Left ventricle myocardium inferior (tissue), 1 donor: ENCODE measurements around the gene NOP10. TPM values are rescaled to one million over a fixed set of nuclear protein-coding genes. Genes with fewer than 3 reads are reported as not detected.

ENCODE experiments used
- DNase-seq: peaks from one replicate; pipeline ENCODE4 v3.0.0-alpha.2; 2020
- H3K27ac ChIP-seq: fragments of 200-600 bp; replicated peaks from 2 replicates; pipeline ENCODE4 v1.8.0; 2021
- H3K27me3 ChIP-seq: fragments of 200-600 bp; 2 replicates; pipeline ENCODE4 v1.8.0; 2021; ENCODE audit warnings: low read depth
- H3K36me3 ChIP-seq: fragments of 200-600 bp; 2 replicates; pipeline ENCODE4 v1.8.0; 2021
- H3K4me1 ChIP-seq: fragments of 200-600 bp; 2 replicates; pipeline ENCODE4 v1.8.0; 2021
- H3K4me3 ChIP-seq: fragments of 200-600 bp; 2 replicates; pipeline ENCODE4 v1.8.0; 2021; ENCODE audit warnings: mild to moderate bottlenecking, moderate library complexity
- H3K9me3 ChIP-seq: fragments of 200-600 bp; replicated peaks from 2 replicates; pipeline ENCODE4 v1.8.0; 2021
- intact Hi-C: fragments of 100-400 bp; cut with micrococcal nuclease; formaldehyde crosslinking; loops from one replicate; pipeline ENCODE4 v1.11.0; 2022
- total RNA-seq: library from RNA; stranded (reverse); fragmentation: NEBNext Ultra II Directional; extraction: Animal tissue kit (Norgen Biotek cat#: 25700); gene quantifications from one replicate; pipeline ENCODE4 v1.2.1, GENCODE V29; 2021
- TF ChIP-seq, protein P1 (sequence below): fragments of 200-600 bp; IDR thresholded peaks from 2 replicates; pipeline ENCODE4 v1.8.0; 2021; ENCODE audit warnings: antibody characterized with exemption, mild to moderate bottlenecking, borderline replicate concordance
- donor health status: DM: no; HTN: yes; CAD: no; lungs with severe emphysema.

The NOP10 gene
- total RNA-seq, 1 donor from 2014 or later = 140 TPM

DNA sequence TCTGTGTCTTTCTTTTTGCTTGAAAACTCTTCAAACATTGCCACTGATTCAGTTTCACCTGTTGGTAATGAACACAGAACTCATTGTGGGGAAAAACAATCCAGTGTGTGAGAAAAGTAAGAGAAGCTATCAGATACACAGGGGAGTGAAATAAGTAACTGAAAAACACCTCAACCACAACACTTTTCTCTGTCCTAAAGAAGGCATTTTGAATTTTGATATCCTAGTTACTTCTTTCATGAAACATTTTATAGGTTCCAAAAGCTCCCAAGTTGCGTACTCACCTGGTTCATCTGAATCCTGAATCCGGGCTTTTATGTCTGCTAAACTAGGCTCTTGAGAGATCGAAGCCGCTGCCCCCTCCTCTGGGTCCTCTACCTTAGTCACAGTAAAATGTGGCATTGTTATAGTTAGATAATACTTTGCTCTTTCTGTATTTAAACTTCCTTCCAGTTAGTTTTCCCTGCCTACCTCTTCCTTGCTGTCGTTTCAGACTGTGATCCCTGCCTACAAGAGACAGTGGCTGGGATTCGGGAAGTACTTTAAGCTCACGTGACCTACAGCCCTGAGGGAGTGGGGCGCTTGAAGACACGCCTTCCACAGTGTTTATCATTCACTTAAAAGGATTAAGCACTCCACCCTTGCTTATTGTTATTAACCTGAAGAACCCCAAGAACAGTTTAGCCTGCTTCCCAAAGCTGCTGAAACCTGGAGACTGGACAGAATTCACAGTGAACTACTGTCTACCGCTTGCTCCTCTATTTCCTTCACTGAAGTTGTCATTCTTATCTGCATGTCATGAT, 24.5 kb downstream of the NOP10 start:
- TF ChIP-seq, protein P1, sequence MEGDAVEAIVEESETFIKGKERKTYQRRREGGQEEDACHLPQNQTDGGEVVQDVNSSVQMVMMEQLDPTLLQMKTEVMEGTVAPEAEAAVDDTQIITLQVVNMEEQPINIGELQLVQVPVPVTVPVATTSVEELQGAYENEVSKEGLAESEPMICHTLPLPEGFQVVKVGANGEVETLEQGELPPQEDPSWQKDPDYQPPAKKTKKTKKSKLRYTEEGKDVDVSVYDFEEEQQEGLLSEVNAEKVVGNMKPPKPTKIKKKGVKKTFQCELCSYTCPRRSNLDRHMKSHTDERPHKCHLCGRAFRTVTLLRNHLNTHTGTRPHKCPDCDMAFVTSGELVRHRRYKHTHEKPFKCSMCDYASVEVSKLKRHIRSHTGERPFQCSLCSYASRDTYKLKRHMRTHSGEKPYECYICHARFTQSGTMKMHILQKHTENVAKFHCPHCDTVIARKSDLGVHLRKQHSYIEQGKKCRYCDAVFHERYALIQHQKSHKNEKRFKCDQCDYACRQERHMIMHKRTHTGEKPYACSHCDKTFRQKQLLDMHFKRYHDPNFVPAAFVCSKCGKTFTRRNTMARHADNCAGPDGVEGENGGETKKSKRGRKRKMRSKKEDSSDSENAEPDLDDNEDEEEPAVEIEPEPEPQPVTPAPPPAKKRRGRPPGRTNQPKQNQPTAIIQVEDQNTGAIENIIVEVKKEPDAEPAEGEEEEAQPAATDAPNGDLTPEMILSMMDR = no peak
- DNase-seq = peak; percentile 51
- H3K4me3 ChIP-seq = peak overlapping the region; percentile 68
- H3K27me3 ChIP-seq = no peaks in the 10 kb centered on the region
- H3K36me3 ChIP-seq = peaks cover 6% of the 10 kb centered on the region
- H3K9me3 ChIP-seq = no peaks in the 10 kb centered on the region
- H3K27ac ChIP-seq = peak overlapping the region; percentile 74
- peaks cover 38% of the 10 kb centered on the region for H3K4me1 ChIP-seq
- intact Hi-C loops = no loop called here

DNA sequence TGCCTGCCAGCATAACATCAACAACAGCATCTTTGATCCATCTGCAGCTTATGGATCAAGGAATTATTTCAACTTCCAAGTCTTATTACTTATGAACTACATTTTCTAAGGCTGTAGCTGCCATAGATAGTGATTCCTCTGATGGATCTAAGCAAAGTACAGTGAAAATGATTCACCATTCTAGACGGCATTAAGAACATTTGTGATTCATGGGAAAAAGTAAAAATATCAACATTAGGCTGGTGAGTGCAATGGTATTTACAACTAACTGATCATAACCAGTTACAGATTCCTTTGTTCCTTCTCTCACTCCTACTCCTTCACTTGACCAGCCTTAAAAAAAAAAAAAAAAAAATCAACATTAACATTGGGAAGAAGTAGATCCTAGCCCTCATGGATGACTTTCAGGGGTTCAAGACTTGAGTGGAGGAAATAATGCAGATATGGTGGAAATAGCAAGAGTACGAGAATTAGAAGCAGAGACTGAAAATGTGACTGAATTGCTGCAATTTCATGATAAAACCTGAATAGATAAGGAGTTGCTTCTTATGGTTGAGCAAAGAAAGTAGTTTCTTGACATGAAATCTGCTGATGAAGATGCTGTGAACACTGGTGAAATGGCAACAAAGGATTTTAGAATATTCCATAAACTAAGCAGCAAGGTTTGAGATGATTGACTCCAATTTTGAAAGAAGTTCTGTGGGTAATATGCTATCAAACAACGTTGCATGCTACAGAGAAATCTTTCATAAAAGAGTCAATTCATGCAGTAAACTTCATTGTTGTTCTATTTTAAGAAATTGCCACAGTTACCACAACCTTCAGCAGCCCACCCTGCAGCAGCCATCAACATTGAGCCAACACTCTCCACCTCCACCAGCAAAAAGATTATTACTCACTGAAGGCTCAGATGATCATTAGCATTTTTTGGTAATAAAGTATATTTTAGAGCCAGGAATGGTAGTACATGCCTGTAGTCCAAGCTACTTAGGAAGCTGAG, 28.1 kb downstream of the NOP10 start:
- no peak overlapping the region for H3K4me3 ChIP-seq
- H3K27ac ChIP-seq = no peak overlapping the region
- no peaks in the 10 kb centered on the region for H3K27me3 ChIP-seq
- H3K4me1 ChIP-seq = peaks cover 38% of the 10 kb centered on the region
- no peaks in the 10 kb centered on the region for H3K9me3 ChIP-seq
- H3K36me3 ChIP-seq = peaks cover 9% of the 10 kb centered on the region
- TF ChIP-seq, protein P1 = no peak
- DNase-seq = no peak
- intact Hi-C loops = no loop called here

DNA sequence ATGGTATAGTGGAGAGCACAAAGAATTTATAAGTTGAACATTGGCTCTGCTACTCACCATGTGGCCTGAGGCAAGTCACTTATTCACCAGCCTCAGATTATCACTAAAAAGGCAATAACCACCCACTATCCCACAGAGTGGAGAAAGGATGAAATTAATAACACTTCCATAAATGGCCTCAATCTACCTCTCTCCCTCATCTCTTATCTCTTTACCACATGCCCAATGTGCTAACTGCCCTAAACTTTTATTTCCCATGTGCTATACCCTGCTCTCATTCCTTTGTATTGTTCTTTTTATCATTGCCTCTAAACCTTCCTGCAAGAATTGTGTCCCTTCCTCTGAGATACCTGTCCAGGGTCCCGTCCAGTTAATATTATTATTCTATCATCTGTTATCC, 31.4 kb downstream of the NOP10 start:
- H3K27ac ChIP-seq = no peak overlapping the region
- DNase-seq = no peak
- intact Hi-C loops = no loop called here
- H3K27me3 ChIP-seq = no peaks in the 10 kb centered on the region
- peaks cover 10% of the 10 kb centered on the region for H3K4me1 ChIP-seq
- H3K9me3 ChIP-seq = no peaks in the 10 kb centered on the region
- H3K36me3 ChIP-seq = peaks cover 12% of the 10 kb centered on the region
- no peak overlapping the region for H3K4me3 ChIP-seq
- TF ChIP-seq, protein P1 = no peak

DNA sequence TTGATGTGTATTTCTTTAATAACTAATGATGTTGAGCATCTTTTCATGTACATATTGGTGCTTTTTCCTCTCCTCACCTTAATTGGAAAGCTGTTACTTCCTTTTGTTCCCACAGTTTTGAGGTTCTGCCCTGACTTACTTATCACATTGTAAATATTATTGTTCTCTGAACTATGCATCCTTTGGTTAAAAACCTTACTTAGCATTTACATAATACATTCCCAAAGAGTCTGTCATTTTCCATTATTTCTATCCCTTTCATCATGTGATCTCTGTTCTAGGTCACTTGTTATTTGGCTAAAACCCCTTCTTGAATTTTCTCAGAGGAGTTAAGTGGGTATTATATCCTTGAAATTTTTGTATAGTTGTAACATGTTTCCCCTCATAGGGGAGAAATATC, 38.3 kb downstream of the NOP10 start:
- H3K36me3 ChIP-seq = peaks cover 3% of the 10 kb centered on the region
- DNase-seq = no peak
- TF ChIP-seq, protein P1 = no peak
- H3K27ac ChIP-seq = no peak overlapping the region
- no peak overlapping the region for H3K4me3 ChIP-seq
- intact Hi-C loops = loop anchor here (10.0 kb wide), 1 partner anchor 70 kb away; no protein-coding TSS in a partner anchor
- H3K4me1 ChIP-seq = peaks cover 8% of the 10 kb centered on the region
- H3K9me3 ChIP-seq = no peaks in the 10 kb centered on the region
- no peaks in the 10 kb centered on the region for H3K27me3 ChIP-seq

DNA sequence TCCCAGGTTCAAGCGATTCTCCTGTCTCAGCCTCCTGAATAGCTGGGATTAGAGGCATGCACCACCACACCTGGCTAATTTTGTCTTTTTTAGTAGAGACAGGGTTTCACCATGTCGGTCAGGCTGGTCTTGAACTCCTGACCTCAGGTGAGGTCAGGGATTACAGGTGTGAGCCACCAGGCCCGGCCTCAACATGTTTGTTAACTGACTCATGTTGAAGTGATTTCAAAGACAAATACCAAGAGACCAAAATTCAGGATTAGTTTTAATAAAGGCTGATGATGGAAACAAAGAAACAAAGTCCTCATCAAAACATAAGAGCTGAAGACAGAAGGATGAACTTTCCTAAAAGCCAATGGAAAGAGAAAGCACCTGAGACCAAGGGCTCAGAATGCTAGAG, 41.9 kb downstream of the NOP10 start:
- TF ChIP-seq, protein P1 = no peak
- Histone ChIP-seq H3K27ac (no peak overlapping the region), H3K4me1 (peaks cover 34% of the 10 kb centered on the region), H3K4me3 (no peak overlapping the region), H3K27me3 (no peaks in the 10 kb centered on the region), H3K9me3 (no peaks in the 10 kb centered on the region), H3K36me3 (no peaks in the 10 kb centered on the region)
- intact Hi-C loops = loop anchor here (10.0 kb wide), 1 partner anchor 66 kb away; no protein-coding TSS in a partner anchor
- DNase-seq = no peak
